Fibroblast of lung (primary cell): ENCODE results near the gene ARMH3. TPM values are rescaled to one million over a fixed set of nuclear protein-coding genes. Genes with fewer than 3 reads are reported as not detected.

ENCODE experiments used
- DNase-seq, 2 donors: peaks; one replicate each; pipeline versions ENCODE4 v3.0.0 to v3.0.0-alpha.2; 2010; ENCODE audit warnings: low read depth in 2 of 2
- H2AFZ ChIP-seq: 2 replicates; pipeline ENCODE4 v1.5.1; 2012; ENCODE audit warnings: low read length, control low read depth, inconsistent platforms
- H3K27ac ChIP-seq: 2 replicates; pipeline ENCODE4 v1.5.1; 2011; ENCODE audit warnings: low read length, control low read depth; ENCODE audit not compliant: insufficient read depth
- H3K27me3 ChIP-seq: 2 replicates; pipeline ENCODE4 v1.5.1; 2011; ENCODE audit warnings: mild to moderate bottlenecking, low read length; ENCODE audit not compliant: control insufficient read depth, insufficient read depth
- H3K36me3 ChIP-seq: 2 replicates; pipeline ENCODE4 v1.5.1; 2011; ENCODE audit warnings: low read length; ENCODE audit not compliant: control insufficient read depth, insufficient read depth
- H3K4me1 ChIP-seq: 2 replicates; pipeline ENCODE4 v1.5.1; 2011; ENCODE audit warnings: low read length; ENCODE audit not compliant: control insufficient read depth, insufficient read depth; ENCODE audit errors: extremely low read depth
- H3K4me2 ChIP-seq: 2 replicates; pipeline ENCODE4 v1.5.1; 2011; ENCODE audit warnings: low read length, control low read depth; ENCODE audit not compliant: insufficient read depth; ENCODE audit errors: extremely low read depth
- H3K4me3 ChIP-seq, 4 experiments: fragments of 200-600 bp in 1 of 4; sonication (generic) in 1 of 4; replicated peaks in 1 of 4; 2 replicates each; pipeline ENCODE4 v1.5.1; 2011 to 2016; ENCODE audit warnings: low read length in 4 of 4, low read depth in 3 of 4, mild to moderate bottlenecking in 3 of 4, control low read depth in 2 of 4, inconsistent platforms in 1 of 4, mixed read lengths in 1 of 4; ENCODE audit not compliant: insufficient read depth in 1 of 4; ENCODE audit errors: control extremely low read depth in 1 of 4
- H3K79me2 ChIP-seq: 2 replicates; pipeline ENCODE4 v1.5.1; 2012; ENCODE audit warnings: mild to moderate bottlenecking, low read length, inconsistent platforms; ENCODE audit not compliant: control insufficient read depth, insufficient read depth
- H3K9ac ChIP-seq: 2 replicates; pipeline ENCODE4 v1.5.1; 2011; ENCODE audit warnings: mild to moderate bottlenecking, low read length, control low read depth; ENCODE audit not compliant: insufficient read depth
- H3K9me3 ChIP-seq: 2 replicates; pipeline ENCODE4 v1.5.1; 2012; ENCODE audit warnings: low read depth, low read length; ENCODE audit not compliant: control insufficient read depth, insufficient read depth
- H4K20me1 ChIP-seq: 2 replicates; pipeline ENCODE4 v1.5.1; 2011; ENCODE audit warnings: low read length; ENCODE audit not compliant: control insufficient read depth, insufficient read depth; ENCODE audit errors: extremely low read depth
- EZH2 ChIP-seq: IDR thresholded peaks from 2 replicates; pipeline ENCODE4 v1.5.1; 2012; ENCODE audit warnings: low read length, control low read depth, mild to moderate bottlenecking; ENCODE audit errors: missing control alignments
- polyA plus RNA-seq, 2 donors: library from polyadenylated mRNA; depleted of rRNA in 1 of 2; stranded (reverse) in 1 of 2; unstranded in 1 of 2; fragments of >200 nt; gene quantifications; 2 replicates each; pipeline ENCODE4 v1.2.1, GENCODE V29; 2011 to 2012; ENCODE audit warnings: missing spikeins in 1 of 2
- total RNA-seq: library from RNA; depleted of rRNA; stranded (reverse); fragments of >200 nt; gene quantifications from 2 replicates; pipeline ENCODE4 v1.2.1, GENCODE V29; 2014
- TF ChIP-seq, protein P1 (sequence below), 2 donors: IDR thresholded peaks in 1 of 2; conservative IDR thresholded peaks in 1 of 2; 1 replicate in 1 of 2; 2 replicates in 1 of 2; pipeline ENCODE4 v1.5.1; 2011 to 2012; ENCODE audit warnings: low read length in 2 of 2, control low read depth in 1 of 2, inconsistent platforms in 1 of 2, low read depth in 1 of 2, mild to moderate bottlenecking in 1 of 2

ARMH3 gene
- total and polyA plus RNA-seq, 2 donors (not counting 1 experiment from before 2014, with no cell fraction given): 14.5 to 16.4 TPM

- Histone ChIP-seq H3K79me2 (no peaks in the 10 kb centered on the region), H2AFZ (no peak overlapping the region), H3K27me3 (no peaks in the 10 kb centered on the region), H3K36me3 (no peaks in the 10 kb centered on the region), H3K4me1 (no peaks in the 10 kb centered on the region), H3K9me3 (no peaks in the 10 kb centered on the region), H3K27ac (no peak overlapping the region), H3K9ac (no peak overlapping the region), H4K20me1 (no peaks in the 10 kb centered on the region), H3K4me2 (no peak overlapping the region), H3K4me3 (no peak overlapping the region)
- no peak for DNase-seq
- no peak for TF ChIP-seq EZH2
- TF ChIP-seq, protein P1, sequence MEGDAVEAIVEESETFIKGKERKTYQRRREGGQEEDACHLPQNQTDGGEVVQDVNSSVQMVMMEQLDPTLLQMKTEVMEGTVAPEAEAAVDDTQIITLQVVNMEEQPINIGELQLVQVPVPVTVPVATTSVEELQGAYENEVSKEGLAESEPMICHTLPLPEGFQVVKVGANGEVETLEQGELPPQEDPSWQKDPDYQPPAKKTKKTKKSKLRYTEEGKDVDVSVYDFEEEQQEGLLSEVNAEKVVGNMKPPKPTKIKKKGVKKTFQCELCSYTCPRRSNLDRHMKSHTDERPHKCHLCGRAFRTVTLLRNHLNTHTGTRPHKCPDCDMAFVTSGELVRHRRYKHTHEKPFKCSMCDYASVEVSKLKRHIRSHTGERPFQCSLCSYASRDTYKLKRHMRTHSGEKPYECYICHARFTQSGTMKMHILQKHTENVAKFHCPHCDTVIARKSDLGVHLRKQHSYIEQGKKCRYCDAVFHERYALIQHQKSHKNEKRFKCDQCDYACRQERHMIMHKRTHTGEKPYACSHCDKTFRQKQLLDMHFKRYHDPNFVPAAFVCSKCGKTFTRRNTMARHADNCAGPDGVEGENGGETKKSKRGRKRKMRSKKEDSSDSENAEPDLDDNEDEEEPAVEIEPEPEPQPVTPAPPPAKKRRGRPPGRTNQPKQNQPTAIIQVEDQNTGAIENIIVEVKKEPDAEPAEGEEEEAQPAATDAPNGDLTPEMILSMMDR (conservative IDR thresholded peaks at IDR 0.05 in 1 of 2, IDR thresholded peaks at IDR 0.05 in 1 of 2; ENCODE audit: low read depth in 1 of 2, low read length in 2 of 2): no peak
Measured at GRCh38 chr10:102096449-102096848, 40.5 kb upstream of the ARMH3 start.

GRCh38 chr10:102090772-102091171, 34.8 kb upstream of the ARMH3 start:
- Histone ChIP-seq H3K36me3 (no peaks in the 10 kb centered on the region), H3K4me3 (no peak overlapping the region), H3K27me3 (no peaks in the 10 kb centered on the region), H3K79me2 (no peaks in the 10 kb centered on the region), H3K9me3 (no peaks in the 10 kb centered on the region), H3K4me2 (no peak overlapping the region), H4K20me1 (no peaks in the 10 kb centered on the region), H2AFZ (no peak overlapping the region), H3K4me1 (no peaks in the 10 kb centered on the region), H3K27ac (no peak overlapping the region), H3K9ac (no peak overlapping the region)
- TF ChIP-seq, protein P1 (conservative IDR thresholded peaks at IDR 0.05 in 1 of 2, IDR thresholded peaks at IDR 0.05 in 1 of 2; ENCODE audit: low read depth in 1 of 2, low read length in 2 of 2): no peak
- TF ChIP-seq EZH2: no peak
- DNase-seq: peak in 1 of 2 donors; percentile 9

- H3K79me2 ChIP-seq: no peaks in the 10 kb centered on the region
- DNase-seq: no peak
- H3K27ac ChIP-seq: no peak overlapping the region
- no peaks in the 10 kb centered on the region for H3K9me3 ChIP-seq
- H3K4me2 ChIP-seq: no peak overlapping the region
- no peak overlapping the region for H3K9ac ChIP-seq
- H3K4me3 ChIP-seq: no peak overlapping the region
- no peak overlapping the region for H2AFZ ChIP-seq
- no peaks in the 10 kb centered on the region for H3K36me3 ChIP-seq
- no peaks in the 10 kb centered on the region for H3K27me3 ChIP-seq
- TF ChIP-seq, protein P1 (conservative IDR thresholded peaks at IDR 0.05 in 1 of 2, IDR thresholded peaks at IDR 0.05 in 1 of 2; ENCODE audit: low read depth in 1 of 2, low read length in 2 of 2): no peak
- no peak for TF ChIP-seq EZH2
- no peaks in the 10 kb centered on the region for H3K4me1 ChIP-seq
- no peaks in the 10 kb centered on the region for H4K20me1 ChIP-seq
Measured at GRCh38 chr10:102086196-102086595, 30.2 kb upstream of the ARMH3 start.
